Hepatocyte (in vitro differentiated cells): ENCODE measurements around the gene TMEM184C. TPM values are rescaled to one million over a fixed set of nuclear protein-coding genes. Genes with fewer than 3 reads are reported as not detected.

ENCODE experiments used
- DNase-seq: peaks from one replicate; pipeline ENCODE4 v3.0.0-alpha.2; 2016; ENCODE audit warnings: low spot score
- H2AFZ ChIP-seq: fragments of 200-600 bp; sonication (generic); 2 replicates; pipeline ENCODE4 v1.6.0; 2016; ENCODE audit warnings: antibody characterized with exemption, mild to moderate bottlenecking
- H3K27ac ChIP-seq: fragments of 200-600 bp; sonication (generic); 2 replicates; pipeline ENCODE4 v1.5.1; 2016; ENCODE audit warnings: mild to moderate bottlenecking
- H3K27me3 ChIP-seq: fragments of 200-600 bp; sonication (generic); 2 replicates; pipeline ENCODE4 v1.6.1; 2016
- H3K36me3 ChIP-seq: fragments of 200-600 bp; sonication (generic); replicated peaks from 2 replicates; pipeline ENCODE4 v1.5.1; 2016; ENCODE audit warnings: low read depth; ENCODE audit not compliant: insufficient read depth
- H3K4me1 ChIP-seq: fragments of 200-600 bp; sonication (generic); 2 replicates; pipeline ENCODE4 v1.5.1; 2016; ENCODE audit warnings: mild to moderate bottlenecking, moderate library complexity; ENCODE audit not compliant: insufficient read depth
- H3K4me2 ChIP-seq: fragments of 200-600 bp; sonication (generic); 2 replicates; pipeline ENCODE4 v1.6.0; 2016
- H3K4me3 ChIP-seq: fragments of 200-600 bp; sonication (generic); 2 replicates; pipeline ENCODE4 v1.5.1; 2016; ENCODE audit warnings: mild to moderate bottlenecking
- H3K79me2 ChIP-seq: fragments of 200-600 bp; sonication (generic); 2 replicates; pipeline ENCODE4 v1.6.0; 2017; ENCODE audit warnings: mild to moderate bottlenecking
- H3K9me2 ChIP-seq: fragments of 200-600 bp; sonication (generic); replicated peaks from 2 replicates; pipeline ENCODE4 v1.6.0; 2017; ENCODE audit warnings: mild to moderate bottlenecking; ENCODE audit not compliant: insufficient read depth
- H3K9me3 ChIP-seq: fragments of 200-600 bp; sonication (generic); 2 replicates; pipeline ENCODE4 v1.5.1; 2016; ENCODE audit warnings: low read depth, mild to moderate bottlenecking
- H4K20me1 ChIP-seq: fragments of 200-600 bp; sonication (generic); 2 replicates; pipeline ENCODE4 v1.6.0; 2016; ENCODE audit warnings: mild to moderate bottlenecking; ENCODE audit not compliant: insufficient read depth, poor library complexity, severe bottlenecking
- CTCF ChIP-seq: fragments of 200-600 bp; sonication (generic); IDR thresholded peaks from 2 replicates; pipeline ENCODE4 v1.5.1; 2016; ENCODE audit warnings: antibody characterized with exemption, mild to moderate bottlenecking; ENCODE audit not compliant: poor library complexity
- EZH2 ChIP-seq: fragments of 200-600 bp; sonication (generic); IDR thresholded peaks from 2 replicates; pipeline ENCODE4 v1.6.1; 2016; ENCODE audit warnings: antibody characterized with exemption, mild to moderate bottlenecking, borderline replicate concordance
- EZH2phosphoT487 ChIP-seq: fragments of 200-600 bp; sonication (generic); IDR thresholded peaks from one replicate; pipeline ENCODE4 v1.6.1; 2018; ENCODE audit warnings: antibody characterized with exemption, mild to moderate bottlenecking, low read depth, moderate library complexity; ENCODE audit not compliant: unreplicated experiment, severe bottlenecking
- WGBS: methylation state at CpG from one replicate; pipeline ENCODE4 v1.1.6; 2016; ENCODE audit warnings: low lambda C conversion rate; ENCODE audit errors: missing lambda C conversion rate; 5-methylcytosine and 5-hydroxymethylcytosine counted together
- polyA plus RNA-seq: library from polyadenylated mRNA; unstranded; fragments of >200 nt; fragmentation: Nextera tagmentation; extraction: Ambion mirVana; gene quantifications from 2 replicates; pipeline ENCODE4 v1.2.1, GENCODE V29; 2016
- total RNA-seq: library from RNA; depleted of rRNA; stranded (reverse); fragments of >200 nt; gene quantifications from 2 replicates; pipeline ENCODE4 v1.2.3, GENCODE V29; 2014

The TMEM184C gene
- total and polyA plus RNA-seq, 2 experiments from 2014 or later = 43.0 to 43.9 TPM

- TF ChIP-seq EZH2 (no peak), CTCF (no peak), EZH2phosphoT487 (no peak)
- Histone ChIP-seq H3K9me3 (no peaks in the 10 kb centered on the region), H4K20me1 (no peaks in the 10 kb centered on the region), H3K4me2 (no peak overlapping the region), H3K4me1 (no peaks in the 10 kb centered on the region), H3K9me2 (no peaks in the 10 kb centered on the region), H3K27me3 (no peaks in the 10 kb centered on the region), H3K79me2 (no peaks in the 10 kb centered on the region), H2AFZ (no peak overlapping the region), H3K27ac (no peak overlapping the region), H3K4me3 (no peak overlapping the region), H3K36me3 (no peaks in the 10 kb centered on the region)
- 75% methylated on average over 2 of the region's 2 CpGs for WGBS
- no peak for DNase-seq
These were observed 21.7 kb downstream of the TMEM184C start for GRCh38 chr4:147638942-147639341.

DNA sequence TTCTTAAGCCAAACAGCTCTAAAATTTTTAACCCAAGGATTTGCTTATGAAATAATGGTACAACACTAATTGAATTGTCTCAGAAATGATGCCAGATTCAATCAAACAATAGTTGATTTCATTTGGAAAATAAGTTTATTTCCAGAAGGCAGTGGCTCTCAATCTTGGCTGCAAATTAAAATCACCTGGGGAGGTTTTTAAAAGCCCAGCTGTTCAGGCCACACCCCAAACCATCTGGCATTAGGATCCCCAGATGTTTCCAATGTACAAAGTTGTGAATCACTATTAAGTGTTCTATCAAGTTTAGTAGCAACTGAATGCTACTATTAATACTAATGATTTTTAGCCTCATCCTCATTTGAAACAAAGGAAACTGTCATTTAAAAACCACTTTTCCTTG is 22.2 kb downstream of the TMEM184C start:
- Histone ChIP-seq H3K27ac (peak overlapping the region; percentile 36), H3K9me2 (no peaks in the 10 kb centered on the region), H3K4me2 (no peak overlapping the region), H3K9me3 (no peaks in the 10 kb centered on the region), H3K79me2 (no peaks in the 10 kb centered on the region), H4K20me1 (no peaks in the 10 kb centered on the region), H3K36me3 (no peaks in the 10 kb centered on the region), H3K27me3 (no peaks in the 10 kb centered on the region), H3K4me1 (no peaks in the 10 kb centered on the region), H3K4me3 (no peak overlapping the region), H2AFZ (no peak overlapping the region)
- DNase-seq = no peak
- TF ChIP-seq CTCF (no peak), EZH2 (no peak), EZH2phosphoT487 (no peak)

DNA sequence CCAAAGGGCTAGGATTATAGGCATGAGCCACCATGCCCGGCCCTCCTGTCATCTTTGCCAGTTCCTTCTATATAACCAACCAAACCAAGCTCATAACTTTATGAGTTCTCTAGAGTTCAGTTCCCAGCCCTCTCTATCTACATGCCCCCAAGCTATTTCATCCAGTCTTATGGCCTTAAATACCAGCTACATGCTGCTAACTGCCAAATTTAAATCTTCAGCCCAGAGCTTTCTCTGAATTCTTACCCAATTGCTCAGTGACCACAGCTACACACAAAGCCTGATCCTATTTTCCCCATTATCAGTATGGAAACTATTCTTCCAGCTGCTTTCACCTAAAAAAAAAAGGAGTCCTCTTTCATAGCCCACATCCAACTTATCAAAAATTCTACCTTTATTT is 23.1 kb downstream of the TMEM184C start:
- TF ChIP-seq CTCF (no peak), EZH2phosphoT487 (no peak), EZH2 (no peak)
- no peaks in the 10 kb centered on the region for H3K27me3 ChIP-seq
- H3K9me2 ChIP-seq = no peaks in the 10 kb centered on the region
- no peak overlapping the region for H2AFZ ChIP-seq
- no peak overlapping the region for H3K27ac ChIP-seq
- DNase-seq = no peak
- H3K4me3 ChIP-seq = no peak overlapping the region
- no peaks in the 10 kb centered on the region for H3K9me3 ChIP-seq
- no peak overlapping the region for H3K4me2 ChIP-seq
- no peaks in the 10 kb centered on the region for H3K36me3 ChIP-seq
- WGBS = 100% methylated on average over 1 of the region's 1 CpG
- no peaks in the 10 kb centered on the region for H4K20me1 ChIP-seq
- H3K4me1 ChIP-seq = no peaks in the 10 kb centered on the region
- peaks cover 3% of the 10 kb centered on the region for H3K79me2 ChIP-seq

DNA sequence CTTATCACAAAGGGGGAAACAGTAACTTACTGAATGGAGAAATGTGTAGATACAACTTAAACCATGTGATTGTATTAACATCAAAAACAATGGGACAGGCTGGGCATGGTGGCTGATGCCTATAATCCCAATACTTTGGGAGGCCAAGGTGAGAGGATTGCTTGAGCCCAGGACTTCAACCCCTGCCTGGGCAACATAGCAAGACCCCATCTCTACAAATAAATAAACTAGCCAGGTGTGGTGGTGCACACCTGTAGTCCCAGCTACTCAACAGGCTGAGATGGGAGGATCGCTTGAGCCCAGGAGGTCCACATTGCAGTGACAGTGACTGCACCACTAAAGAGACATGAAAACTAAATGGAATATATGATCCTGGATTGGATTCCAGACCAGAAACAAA is 26.4 kb downstream of the TMEM184C start:
- Histone ChIP-seq H3K27me3 (no peaks in the 10 kb centered on the region), H4K20me1 (no peaks in the 10 kb centered on the region), H3K27ac (no peak overlapping the region), H3K4me2 (no peak overlapping the region), H3K9me3 (no peaks in the 10 kb centered on the region), H3K79me2 (peaks cover 10% of the 10 kb centered on the region), H3K4me3 (no peak overlapping the region), H3K4me1 (no peaks in the 10 kb centered on the region), H3K36me3 (no peaks in the 10 kb centered on the region), H2AFZ (no peak overlapping the region), H3K9me2 (no peaks in the 10 kb centered on the region)
- whole genome bisulfite sequencing = 88% methylated on average over 1 of the region's 1 CpG
- TF ChIP-seq CTCF (no peak), EZH2 (no peak), EZH2phosphoT487 (no peak)
- DNase-seq = no peak
